ENCODE data around the gene EDIL3.

The EDIL3 gene

GRCh38 chr5:84255315-84255714, 129.4 kb downstream of the EDIL3 start:
- peak in 1 of 2 donors; percentile 6 for DNase-seq

DNA sequence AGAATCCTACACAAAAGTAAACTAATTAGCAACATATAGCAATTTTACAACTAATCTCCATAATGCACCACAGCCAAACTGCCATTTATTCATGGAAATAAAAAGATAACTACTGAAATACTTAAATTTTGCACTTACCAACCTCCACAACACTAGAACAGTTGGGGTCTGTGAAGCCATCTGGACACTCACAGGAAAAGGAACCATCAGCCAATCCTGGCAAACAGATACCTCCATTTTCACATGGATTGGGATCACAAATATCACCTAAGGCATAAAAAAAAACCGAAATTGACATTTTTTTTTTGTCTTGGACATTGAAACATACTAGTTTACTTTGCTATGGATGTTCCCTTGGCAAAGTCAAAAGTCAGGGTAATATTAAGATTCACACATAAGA, 130.7 kb downstream of the EDIL3 start:
- no peak for DNase-seq

DNA sequence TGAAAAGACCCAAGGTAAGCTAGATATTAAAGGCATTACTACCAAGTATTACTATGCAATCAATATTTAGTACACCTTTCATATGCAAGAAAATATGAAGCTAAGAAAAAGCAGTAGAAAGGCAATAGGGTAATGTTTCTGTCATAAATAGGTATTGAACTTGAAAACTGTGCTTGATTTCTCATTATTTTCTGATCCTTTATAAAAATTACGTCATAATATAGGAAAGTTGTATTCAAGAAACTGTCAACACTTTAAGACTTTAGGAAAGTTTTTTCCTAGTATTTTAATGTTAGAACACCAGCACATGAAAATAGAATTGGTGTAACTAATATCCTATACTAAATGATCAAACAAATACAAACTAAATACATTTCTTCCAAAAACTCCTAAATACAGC, 133.2 kb downstream of the EDIL3 start:
- no peak for DNase-seq

GRCh38 chr5:84249918-84250630, 134.6 kb downstream of the EDIL3 start:
- DNase-seq: no peak

GRCh38 chr5:84248013-84248412, 136.7 kb downstream of the EDIL3 start:
- no peak for DNase-seq

- DNase-seq: no peak
These were observed 142.4 kb downstream of the EDIL3 start for GRCh38 chr5:84242286-84242685.

DNA sequence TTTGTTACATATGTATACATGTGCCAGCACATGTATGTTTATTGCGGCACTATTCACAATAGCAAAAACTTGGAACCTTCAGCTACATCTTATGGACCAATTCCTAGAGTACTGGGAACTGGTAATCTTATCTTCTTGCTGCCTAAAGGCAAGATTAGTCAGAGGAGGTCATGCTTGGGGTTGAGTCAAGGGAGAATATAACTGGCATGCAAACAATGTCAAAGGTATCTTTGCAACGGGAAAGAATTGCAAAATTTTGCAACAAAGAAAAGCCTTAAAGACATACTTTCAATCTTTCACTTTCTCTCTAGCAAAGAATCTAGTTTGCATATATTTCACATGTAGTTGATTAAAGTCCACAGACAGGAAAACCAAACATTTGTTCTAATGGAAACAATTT, 145.2 kb downstream of the EDIL3 start:
- no peak for DNase-seq

- no peak for DNase-seq
These were observed 147.6 kb downstream of the EDIL3 start for GRCh38 chr5:84237126-84237525.

GRCh38 chr5:84231433-84231832, 153.2 kb downstream of the EDIL3 start:
- DNase-seq: no peak

DNA sequence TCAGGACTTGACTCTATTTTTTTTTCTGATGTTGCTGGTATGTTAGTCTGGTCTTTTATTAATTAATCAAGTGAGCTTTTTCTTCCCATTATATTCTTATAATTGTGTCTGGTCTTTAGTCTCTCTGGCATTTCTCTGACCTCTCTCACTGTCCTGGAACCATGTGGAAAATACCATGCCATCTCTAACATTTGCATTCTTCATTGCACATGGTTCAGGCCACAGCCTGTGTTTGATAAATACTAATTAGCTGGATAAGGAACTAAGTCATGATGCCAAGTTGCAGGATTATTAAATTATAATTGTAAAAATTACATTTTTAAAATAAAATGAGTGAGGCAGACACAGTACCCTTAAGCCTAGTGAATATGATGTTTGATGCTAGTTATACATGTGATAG, 155.6 kb downstream of the EDIL3 start:
- no peak for DNase-seq

GRCh38 chr5:84228266-84228665, 156.4 kb downstream of the EDIL3 start:
- no peak for DNase-seq

GRCh38 chr5:84227236-84227635, 157.4 kb downstream of the EDIL3 start:
- DNase-seq: no peak

DNA sequence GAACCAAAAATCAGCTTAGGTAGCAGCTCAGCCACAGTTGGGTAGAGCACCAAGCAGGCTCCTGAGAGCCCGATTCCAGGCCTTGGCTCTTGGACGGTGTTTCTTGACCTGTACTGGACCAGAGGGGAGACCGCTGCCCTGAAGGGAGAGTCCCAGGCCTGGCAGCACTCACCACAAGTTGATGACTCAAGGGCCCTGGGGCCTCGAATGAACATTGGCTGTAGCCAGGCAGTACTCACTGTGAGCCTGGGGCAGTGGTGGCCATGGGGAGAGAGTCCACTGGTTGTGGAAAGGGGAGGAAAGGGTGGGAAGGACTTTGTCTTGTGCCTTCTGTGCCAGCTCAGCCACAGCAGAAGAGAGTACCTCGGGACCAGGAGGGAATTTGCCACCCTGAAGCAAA, 166.1 kb downstream of the EDIL3 start:
- DNase-seq: no peak

- DNase-seq: no peak
These were observed 169.2 kb downstream of the EDIL3 start for GRCh38 chr5:84215521-84215920.

GRCh38 chr5:84213861-84214260, 170.8 kb downstream of the EDIL3 start:
- DNase-seq: no peak

- DNase-seq: no peak
These were observed 171.5 kb downstream of the EDIL3 start for GRCh38 chr5:84213212-84213611.

- DNase-seq: no peak
These were observed 179.9 kb downstream of the EDIL3 start for GRCh38 chr5:84204772-84205171.

GRCh38 chr5:84202136-84202535, 182.5 kb downstream of the EDIL3 start:
- no peak for DNase-seq

- DNase-seq: peak; percentile 39 to 60
These were observed 187.1 kb downstream of the EDIL3 start for GRCh38 chr5:84197538-84197937.

- no peak for DNase-seq
These were observed 193.4 kb downstream of the EDIL3 start for GRCh38 chr5:84191281-84191680.

GRCh38 chr5:84184857-84185256, 199.8 kb downstream of the EDIL3 start:
- DNase-seq: no peak

GRCh38 chr5:84181093-84181492, 203.6 kb downstream of the EDIL3 start:
- no peak for DNase-seq

- DNase-seq: no peak
These were observed 215.8 kb downstream of the EDIL3 start for GRCh38 chr5:84168841-84169240.

DNA sequence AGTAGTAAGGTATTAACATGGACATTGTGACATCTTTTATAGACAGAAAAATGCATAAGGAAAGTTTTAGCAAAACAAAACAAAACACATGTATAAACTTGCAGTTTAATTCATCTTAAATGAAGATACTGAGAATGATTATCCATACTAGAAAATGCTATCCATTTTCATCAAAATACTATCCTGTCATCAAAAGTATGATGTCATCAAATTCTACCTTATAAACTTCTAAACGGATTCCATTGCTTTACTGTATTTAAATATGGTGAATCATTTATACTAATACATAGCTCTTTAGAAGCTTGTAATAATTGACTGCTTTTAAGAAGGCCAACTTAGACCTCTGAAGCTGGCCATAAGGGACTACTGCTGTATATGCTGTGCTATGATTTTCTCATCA, 221.0 kb downstream of the EDIL3 start:
- no peak for DNase-seq

- DNase-seq: no peak
These were observed 222.0 kb downstream of the EDIL3 start for GRCh38 chr5:84162695-84163094.

Data from inflammatory macrophage (primary cell).